ENCODE results near the gene CELF2.

The CELF2 gene

DNA sequence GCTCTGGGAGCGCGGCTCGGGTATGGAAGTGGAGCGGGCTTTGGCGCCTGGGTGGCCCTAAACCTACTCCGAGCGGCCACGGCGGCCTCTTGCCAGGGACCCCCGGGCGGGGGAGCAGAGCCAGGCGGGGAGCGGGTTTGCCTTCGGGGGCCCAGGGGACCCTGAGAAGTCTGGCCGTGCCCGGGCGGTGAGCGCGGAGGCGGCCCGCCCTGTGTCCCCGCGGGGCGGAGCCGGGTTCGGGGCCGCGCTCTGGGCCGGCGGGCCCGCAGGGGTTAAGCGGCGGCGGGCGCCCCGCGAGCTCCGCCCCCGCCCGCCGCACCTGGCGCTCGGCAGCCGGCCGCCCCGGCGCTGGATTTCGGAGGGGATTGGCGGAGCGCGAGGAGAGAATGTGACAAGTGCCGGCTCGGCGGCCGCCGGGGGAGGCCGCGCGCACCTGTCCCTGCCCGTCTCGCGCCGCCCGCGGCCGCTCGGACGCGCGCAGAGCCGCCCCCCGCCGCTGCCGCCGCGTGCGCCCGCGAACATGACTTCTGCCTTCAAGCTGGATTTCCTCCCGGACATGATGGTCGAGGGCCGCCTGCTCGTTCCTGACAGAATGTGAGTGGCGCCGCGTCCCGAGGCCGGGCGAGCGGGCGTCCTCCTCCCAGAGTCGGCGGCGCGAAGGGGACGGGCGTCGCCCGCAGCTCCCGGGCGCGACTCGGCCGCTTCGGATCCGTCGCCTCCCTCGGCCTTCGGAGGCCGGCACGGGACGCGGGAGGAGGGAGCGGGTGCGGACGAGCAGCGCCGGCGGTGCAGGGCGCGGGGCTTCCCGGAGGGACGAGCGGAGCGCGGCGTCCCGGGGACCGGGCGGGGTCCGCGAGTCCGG is at the start of gene CELF2:
Gene CELF2 (plus strand): TSS at position 303 of the 862 bp plus-strand sequence. CDS start 218 bp downstream, at position 521.
- peak; percentile 60 for DNase-seq (ENCODE audit: low read depth)

DNA sequence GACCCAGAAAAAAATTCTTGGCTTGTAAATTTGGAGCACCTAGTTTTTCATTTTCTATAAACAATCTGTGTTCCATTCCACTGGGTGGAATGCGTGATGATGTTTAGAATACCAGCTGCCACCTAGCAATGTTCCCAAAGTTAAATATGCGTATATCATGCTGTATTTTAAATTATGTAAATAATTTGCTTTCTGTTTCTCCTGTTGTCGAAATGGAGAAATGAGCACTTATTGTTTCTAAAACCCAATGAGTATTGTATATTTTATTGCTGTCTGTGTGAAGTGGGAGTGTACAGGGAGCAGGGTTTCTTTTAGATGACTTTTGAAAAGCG is 49.4 kb upstream of the CELF2 start:
- TF ChIP-seq, protein P1, sequence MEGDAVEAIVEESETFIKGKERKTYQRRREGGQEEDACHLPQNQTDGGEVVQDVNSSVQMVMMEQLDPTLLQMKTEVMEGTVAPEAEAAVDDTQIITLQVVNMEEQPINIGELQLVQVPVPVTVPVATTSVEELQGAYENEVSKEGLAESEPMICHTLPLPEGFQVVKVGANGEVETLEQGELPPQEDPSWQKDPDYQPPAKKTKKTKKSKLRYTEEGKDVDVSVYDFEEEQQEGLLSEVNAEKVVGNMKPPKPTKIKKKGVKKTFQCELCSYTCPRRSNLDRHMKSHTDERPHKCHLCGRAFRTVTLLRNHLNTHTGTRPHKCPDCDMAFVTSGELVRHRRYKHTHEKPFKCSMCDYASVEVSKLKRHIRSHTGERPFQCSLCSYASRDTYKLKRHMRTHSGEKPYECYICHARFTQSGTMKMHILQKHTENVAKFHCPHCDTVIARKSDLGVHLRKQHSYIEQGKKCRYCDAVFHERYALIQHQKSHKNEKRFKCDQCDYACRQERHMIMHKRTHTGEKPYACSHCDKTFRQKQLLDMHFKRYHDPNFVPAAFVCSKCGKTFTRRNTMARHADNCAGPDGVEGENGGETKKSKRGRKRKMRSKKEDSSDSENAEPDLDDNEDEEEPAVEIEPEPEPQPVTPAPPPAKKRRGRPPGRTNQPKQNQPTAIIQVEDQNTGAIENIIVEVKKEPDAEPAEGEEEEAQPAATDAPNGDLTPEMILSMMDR (IDR thresholded peaks at IDR 0.05; ENCODE audit: insufficient read depth, low read depth, low read length, missing control alignments): no peak
- no peak overlapping the region for H3K4me3 ChIP-seq (ENCODE audit: low read length)

More for the DNA sequence above, at the start of gene CELF2:
- TF ChIP-seq, protein P1 (IDR thresholded peaks at IDR 0.05; ENCODE audit: insufficient read depth, low read depth, low read length, missing control alignments): no peak
- peak within 1 kb of the TSS; percentile 56 for H3K4me3 ChIP-seq (ENCODE audit: low read length)

DNA sequence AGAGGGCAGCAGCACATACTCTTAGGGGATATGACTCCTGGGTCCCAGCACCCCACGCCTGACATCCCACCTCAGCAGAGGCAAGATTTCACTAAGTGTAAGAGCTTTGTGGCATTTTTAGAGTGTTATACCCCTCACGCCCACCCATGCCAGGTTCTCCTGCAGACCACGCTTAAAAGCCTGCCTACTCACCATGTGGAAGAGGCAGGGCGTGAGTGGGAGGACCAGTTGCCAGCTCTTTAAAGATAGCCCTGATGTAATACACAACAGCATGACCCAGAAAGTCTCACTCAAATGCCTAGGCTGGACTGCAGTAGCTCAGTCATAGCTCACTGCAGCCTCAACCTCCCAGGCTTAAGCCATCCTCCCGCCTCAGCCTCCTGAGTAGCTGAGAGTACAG is 44.4 kb upstream of the CELF2 start:
- no peak for DNase-seq (ENCODE audit: low read depth)
- TF ChIP-seq, protein P1 (IDR thresholded peaks at IDR 0.05; ENCODE audit: insufficient read depth, low read depth, low read length, missing control alignments): no peak
- H3K4me3 ChIP-seq (ENCODE audit: low read length): no peak overlapping the region

More for the DNA sequence above, 49.4 kb upstream of the CELF2 start:
- no peak for DNase-seq (ENCODE audit: low read depth)

DNA sequence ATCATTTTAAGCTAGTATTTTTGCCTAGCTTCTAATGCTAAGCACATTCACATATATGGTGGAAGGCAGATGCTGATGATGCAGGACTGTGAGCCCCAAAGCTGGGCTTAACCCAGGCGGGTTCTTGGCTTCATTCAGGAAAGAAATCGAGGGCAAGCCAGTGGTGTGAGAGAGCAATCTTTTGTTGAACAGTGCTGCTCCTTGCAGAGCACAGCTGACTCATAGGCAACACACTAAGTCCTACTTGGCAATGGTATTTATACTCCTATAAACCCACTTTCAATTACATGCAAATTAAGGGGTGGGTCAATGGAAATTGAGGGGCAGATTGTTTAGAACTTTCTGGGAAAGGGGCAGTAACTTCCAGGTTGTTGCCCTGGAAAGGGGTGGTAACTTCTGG is 42.0 kb upstream of the CELF2 start:
- TF ChIP-seq, protein P1 (IDR thresholded peaks at IDR 0.05; ENCODE audit: insufficient read depth, low read depth, low read length, missing control alignments): no peak
- DNase-seq (ENCODE audit: low read depth): peak; percentile 13
- H3K4me3 ChIP-seq (ENCODE audit: low read length): no peak overlapping the region

DNA sequence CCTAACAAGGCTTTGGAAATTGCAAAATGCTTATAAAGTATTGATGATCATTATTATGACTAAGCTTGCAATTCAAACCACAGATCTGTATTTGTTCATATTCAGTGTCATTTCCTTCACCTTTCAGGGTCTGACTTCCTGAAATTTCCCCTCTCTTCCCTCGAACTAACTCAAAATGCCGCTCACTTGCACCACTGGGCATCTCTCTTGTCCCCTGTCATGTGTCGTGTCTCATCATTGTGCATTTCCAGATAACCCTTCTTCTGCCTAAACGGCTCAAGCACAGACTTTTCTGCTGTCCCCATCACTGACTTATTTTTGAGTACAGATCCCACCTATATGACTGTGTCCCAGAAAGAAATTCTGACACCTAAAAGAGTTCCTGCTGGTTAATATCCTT is 41.0 kb upstream of the CELF2 start:
- TF ChIP-seq, protein P1 (IDR thresholded peaks at IDR 0.05; ENCODE audit: insufficient read depth, low read depth, low read length, missing control alignments): no peak
- H3K4me3 ChIP-seq (ENCODE audit: low read length): no peak overlapping the region
- no peak for DNase-seq (ENCODE audit: low read depth)

DNA sequence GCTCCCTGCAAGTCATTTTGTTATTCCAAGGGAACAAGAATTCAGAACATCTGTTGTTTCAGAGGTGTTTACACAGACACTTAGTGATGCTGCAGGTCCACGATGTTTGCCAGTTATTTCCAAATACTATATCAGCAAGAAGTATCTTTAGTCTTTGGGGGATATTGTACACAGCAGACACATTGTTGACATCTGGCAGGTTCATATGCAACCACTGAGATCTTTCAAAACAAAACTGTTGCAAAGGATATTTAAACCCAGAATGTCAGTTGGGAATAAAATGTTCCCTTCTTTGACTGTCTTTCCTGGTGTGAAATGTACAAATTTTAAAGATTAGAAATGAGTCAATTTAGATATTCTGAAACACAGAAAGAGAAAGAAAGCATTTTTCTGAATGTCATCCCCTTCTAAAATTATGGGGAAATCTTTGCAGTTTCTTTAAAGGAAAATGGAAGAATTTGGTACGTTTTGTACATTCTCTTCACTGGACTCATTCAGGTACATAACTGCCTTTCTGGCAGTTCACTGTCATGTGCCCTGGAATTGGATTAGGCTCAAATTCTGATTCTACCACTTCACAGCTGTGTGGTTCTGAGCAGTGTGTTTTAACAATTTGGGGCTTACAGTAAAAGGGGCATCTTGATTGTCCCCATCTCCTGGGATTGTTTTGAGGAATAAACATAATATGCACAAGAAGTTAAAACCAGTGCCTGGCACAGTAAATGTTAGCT is 40.3 kb upstream of the CELF2 start:
- no peak for DNase-seq (ENCODE audit: low read depth)
- TF ChIP-seq, protein P1 (IDR thresholded peaks at IDR 0.05; ENCODE audit: insufficient read depth, low read depth, low read length, missing control alignments): no peak

More for the DNA sequence above, 40.3 kb upstream of the CELF2 start:
- no peak overlapping the region for H3K4me3 ChIP-seq (ENCODE audit: low read length)

All from epithelial cell of esophagus (primary cell).